Nephron (organoid): ENCODE data around the gene PANX3.
A peak's percentile ranks its signal among the peaks of the same experiment; 100 is the strongest.

Experiments used
- H3K27ac Mint-ChIP-seq, 3 experiments: 2 replicates each; pipeline ENCODE4 v1.8.0; 2020; ENCODE audit warnings: mixed read lengths in 3 of 3, mild to moderate bottlenecking in 2 of 3, moderate library complexity in 1 of 3
- H3K27me3 Mint-ChIP-seq: 2 replicates; pipeline ENCODE4 v1.8.0; 2021; ENCODE audit warnings: low read depth, mild to moderate bottlenecking, moderate library complexity, mixed read lengths
- H3K36me3 Mint-ChIP-seq: 2 replicates; pipeline ENCODE4 v1.8.0; 2020; ENCODE audit warnings: low read depth, mixed read lengths
- H3K4me1 Mint-ChIP-seq: 2 replicates; pipeline ENCODE4 v1.8.0; 2020; ENCODE audit warnings: mixed read lengths
- H3K4me3 Mint-ChIP-seq, 3 experiments: 2 replicates each; pipeline ENCODE4 v1.8.0; 2020; ENCODE audit warnings: mild to moderate bottlenecking in 3 of 3, mixed read lengths in 3 of 3, moderate library complexity in 2 of 3
- H3K9me3 Mint-ChIP-seq: 2 replicates; pipeline ENCODE4 v1.8.0; 2020; ENCODE audit warnings: mixed read lengths
- TF ChIP-seq, protein P1 (sequence below), 3 experiments: fragments of 200-600 bp; sonication (generic); IDR thresholded peaks; one replicate each; pipeline ENCODE4 v1.5.0; 2021; ENCODE audit warnings: antibody characterized with exemption in 3 of 3; ENCODE audit not compliant: unreplicated experiment in 3 of 3

PANX3 gene

GRCh38 chr11:124622531-124623451 lies 11.6 kb downstream of the PANX3 start, which contains the start of gene TBRG1:
Gene TBRG1 (plus strand): TSS chr11:124622864. CDS start chr11:124623084, 220 bp downstream.
- TF ChIP-seq, protein P1, sequence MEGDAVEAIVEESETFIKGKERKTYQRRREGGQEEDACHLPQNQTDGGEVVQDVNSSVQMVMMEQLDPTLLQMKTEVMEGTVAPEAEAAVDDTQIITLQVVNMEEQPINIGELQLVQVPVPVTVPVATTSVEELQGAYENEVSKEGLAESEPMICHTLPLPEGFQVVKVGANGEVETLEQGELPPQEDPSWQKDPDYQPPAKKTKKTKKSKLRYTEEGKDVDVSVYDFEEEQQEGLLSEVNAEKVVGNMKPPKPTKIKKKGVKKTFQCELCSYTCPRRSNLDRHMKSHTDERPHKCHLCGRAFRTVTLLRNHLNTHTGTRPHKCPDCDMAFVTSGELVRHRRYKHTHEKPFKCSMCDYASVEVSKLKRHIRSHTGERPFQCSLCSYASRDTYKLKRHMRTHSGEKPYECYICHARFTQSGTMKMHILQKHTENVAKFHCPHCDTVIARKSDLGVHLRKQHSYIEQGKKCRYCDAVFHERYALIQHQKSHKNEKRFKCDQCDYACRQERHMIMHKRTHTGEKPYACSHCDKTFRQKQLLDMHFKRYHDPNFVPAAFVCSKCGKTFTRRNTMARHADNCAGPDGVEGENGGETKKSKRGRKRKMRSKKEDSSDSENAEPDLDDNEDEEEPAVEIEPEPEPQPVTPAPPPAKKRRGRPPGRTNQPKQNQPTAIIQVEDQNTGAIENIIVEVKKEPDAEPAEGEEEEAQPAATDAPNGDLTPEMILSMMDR (IDR thresholded peaks at IDR 0.05; ENCODE audit: unreplicated experiment in 3 of 3): no peak
- Mint-ChIP-seq H3K27ac (peak within 1 kb of the TSS; percentile 94 to 100 (median 99)), H3K27me3 (no peaks in the 10 kb centered on the region), H3K9me3 (no peaks in the 10 kb centered on the region), H3K4me3 (peak within 1 kb of the TSS; percentile 91 to 96 (median 95)), H3K36me3 (peaks cover 18% of the 10 kb centered on the region), H3K4me1 (peaks cover 11% of the 10 kb centered on the region)

DNA sequence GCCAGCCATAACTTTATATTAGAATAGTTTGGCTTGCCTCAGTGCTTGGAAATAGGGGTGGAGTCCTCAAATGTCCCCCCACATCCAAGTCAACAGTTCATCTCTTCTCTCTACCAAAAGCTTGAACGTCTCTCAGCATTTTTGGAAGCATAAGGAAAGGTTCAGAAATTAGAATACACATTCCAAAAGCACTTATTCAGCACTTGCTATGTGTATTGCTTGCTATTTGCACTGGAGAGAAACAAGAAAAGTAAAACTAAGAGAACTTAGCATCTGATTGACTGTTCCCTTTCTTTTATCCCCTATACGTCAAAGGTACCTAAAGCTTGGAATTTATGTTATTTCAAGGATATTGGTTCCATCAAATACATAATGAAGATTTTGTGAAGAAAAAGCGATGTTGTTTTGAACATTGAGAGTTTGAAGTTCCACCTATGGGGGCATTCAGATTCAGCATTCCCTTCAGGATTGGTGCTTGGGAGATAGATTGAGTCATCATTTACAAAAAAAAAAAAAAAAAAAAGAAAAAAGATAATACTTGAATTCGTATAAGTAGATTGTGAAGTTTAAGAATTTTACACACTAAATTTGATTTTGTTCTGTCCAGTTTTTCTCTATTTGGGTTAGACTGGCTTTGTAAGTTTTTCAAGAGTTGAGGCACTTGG lies 12.8 kb downstream of the PANX3 start:
- TF ChIP-seq, protein P1 (IDR thresholded peaks at IDR 0.05; ENCODE audit: unreplicated experiment in 3 of 3): no peak
- H3K27ac Mint-ChIP-seq: peak overlapping the region in 2 of 3 experiments; percentile 99 to 100
- no peaks in the 10 kb centered on the region for H3K9me3 Mint-ChIP-seq
- no peaks in the 10 kb centered on the region for H3K27me3 Mint-ChIP-seq
- H3K4me1 Mint-ChIP-seq: peaks cover 11% of the 10 kb centered on the region
- peak overlapping the region; percentile 91 to 96 (median 95) for H3K4me3 Mint-ChIP-seq
- peaks cover 25% of the 10 kb centered on the region for H3K36me3 Mint-ChIP-seq

GRCh38 chr11:124625504-124626168 lies 14.4 kb downstream of the PANX3 start:
- no peaks in the 10 kb centered on the region for H3K27me3 Mint-ChIP-seq
- no peak overlapping the region for H3K27ac Mint-ChIP-seq
- peaks cover 11% of the 10 kb centered on the region for H3K4me1 Mint-ChIP-seq
- H3K36me3 Mint-ChIP-seq: peaks cover 32% of the 10 kb centered on the region
- TF ChIP-seq, protein P1 (IDR thresholded peaks at IDR 0.05; ENCODE audit: unreplicated experiment in 3 of 3): no peak
- H3K4me3 Mint-ChIP-seq: peak overlapping the region in 2 of 3 experiments; percentile 41 to 79
- no peaks in the 10 kb centered on the region for H3K9me3 Mint-ChIP-seq

DNA sequence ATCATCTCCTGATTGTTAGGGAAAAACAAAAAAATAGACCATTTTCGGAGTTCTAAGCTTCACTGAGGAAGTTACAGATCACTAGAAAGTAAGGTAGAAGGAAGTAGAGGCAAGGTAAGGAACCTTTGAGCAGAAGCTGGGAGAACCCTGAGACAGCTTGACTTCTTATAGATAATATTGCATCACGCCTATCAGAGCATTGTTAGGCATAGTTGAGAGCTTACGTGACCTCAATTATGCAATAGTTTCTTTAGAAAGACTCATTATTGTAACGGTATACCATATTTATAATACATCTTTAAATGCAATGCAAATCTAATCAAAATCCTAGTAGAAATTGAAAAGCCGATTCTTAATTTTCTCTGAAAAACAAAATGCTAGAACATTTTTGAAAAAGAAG lies 16.3 kb downstream of the PANX3 start:
- Mint-ChIP-seq H3K4me1 (peaks cover 11% of the 10 kb centered on the region), H3K27me3 (no peaks in the 10 kb centered on the region), H3K36me3 (peaks cover 51% of the 10 kb centered on the region), H3K4me3 (no peak overlapping the region), H3K27ac (no peak overlapping the region), H3K9me3 (no peaks in the 10 kb centered on the region)
- TF ChIP-seq, protein P1 (IDR thresholded peaks at IDR 0.05; ENCODE audit: unreplicated experiment in 3 of 3): no peak

DNA sequence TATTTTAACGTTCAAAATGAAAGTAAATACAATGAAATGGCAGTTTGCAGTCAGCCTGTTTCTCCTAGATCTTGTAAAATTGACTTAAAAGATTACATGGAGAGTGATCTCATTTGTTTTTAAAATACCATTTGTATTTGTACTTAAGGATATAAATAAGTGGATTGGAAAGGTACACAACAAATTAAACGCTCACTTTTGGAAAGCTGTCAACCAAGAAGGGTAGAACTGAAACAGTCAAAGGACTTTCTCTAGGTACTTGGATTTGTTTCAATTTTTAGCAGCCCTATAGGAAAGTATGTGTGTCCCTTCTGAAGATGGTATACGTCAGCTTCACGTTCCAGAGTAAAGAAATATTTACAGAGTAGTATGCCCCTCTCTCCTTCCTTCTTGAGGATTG lies 18.7 kb downstream of the PANX3 start:
- no peaks in the 10 kb centered on the region for H3K4me1 Mint-ChIP-seq
- H3K27me3 Mint-ChIP-seq: no peaks in the 10 kb centered on the region
- H3K36me3 Mint-ChIP-seq: peaks cover 66% of the 10 kb centered on the region
- H3K9me3 Mint-ChIP-seq: no peaks in the 10 kb centered on the region
- no peak overlapping the region for H3K27ac Mint-ChIP-seq
- TF ChIP-seq, protein P1 (IDR thresholded peaks at IDR 0.05; ENCODE audit: unreplicated experiment in 3 of 3): no peak
- H3K4me3 Mint-ChIP-seq: no peak overlapping the region
